NCI-H345 (cell line): ENCODE measurements around the gene ATP12A.

Experiments
- DNase-seq: peaks from one replicate; lab custom pipeline; 2025; lab: John Stamatoyannopoulos, UW

Gene ATP12A

DNA sequence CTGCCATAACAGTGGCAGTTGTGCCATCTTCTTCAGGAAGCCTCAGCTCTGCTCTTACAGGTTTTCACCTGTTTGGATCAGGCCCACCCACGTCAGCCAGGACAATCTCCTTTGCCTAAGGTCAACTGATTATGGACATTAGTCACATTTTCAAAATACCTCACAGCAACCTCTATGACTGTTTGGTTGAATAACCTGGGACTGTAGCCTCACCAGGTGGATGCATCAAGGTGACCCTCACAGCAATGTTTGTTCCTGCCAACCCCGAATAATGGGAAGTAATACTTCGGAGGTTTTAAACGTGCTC, 17.2 kb upstream of the ATP12A start:
- no peak for DNase-seq

DNA sequence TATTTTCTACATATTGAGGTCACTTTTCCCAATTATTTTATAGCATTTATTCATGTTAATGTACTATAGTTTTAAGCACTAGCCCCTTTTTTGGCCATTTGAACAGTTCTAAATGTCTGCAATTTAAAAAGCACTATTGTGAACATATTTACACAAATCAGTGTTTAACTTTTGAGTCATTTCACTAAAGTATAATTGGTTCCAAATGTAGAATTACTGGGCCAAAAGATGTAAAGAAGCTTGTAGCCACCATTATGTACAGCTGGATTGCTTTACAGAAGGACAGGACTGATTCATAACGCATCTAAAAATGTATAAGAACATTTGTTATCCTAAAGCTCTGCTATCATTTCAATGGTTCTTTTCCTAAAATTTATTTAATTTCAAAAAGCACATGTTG, 16.6 kb upstream of the ATP12A start:
- DNase-seq, result no peak

DNA sequence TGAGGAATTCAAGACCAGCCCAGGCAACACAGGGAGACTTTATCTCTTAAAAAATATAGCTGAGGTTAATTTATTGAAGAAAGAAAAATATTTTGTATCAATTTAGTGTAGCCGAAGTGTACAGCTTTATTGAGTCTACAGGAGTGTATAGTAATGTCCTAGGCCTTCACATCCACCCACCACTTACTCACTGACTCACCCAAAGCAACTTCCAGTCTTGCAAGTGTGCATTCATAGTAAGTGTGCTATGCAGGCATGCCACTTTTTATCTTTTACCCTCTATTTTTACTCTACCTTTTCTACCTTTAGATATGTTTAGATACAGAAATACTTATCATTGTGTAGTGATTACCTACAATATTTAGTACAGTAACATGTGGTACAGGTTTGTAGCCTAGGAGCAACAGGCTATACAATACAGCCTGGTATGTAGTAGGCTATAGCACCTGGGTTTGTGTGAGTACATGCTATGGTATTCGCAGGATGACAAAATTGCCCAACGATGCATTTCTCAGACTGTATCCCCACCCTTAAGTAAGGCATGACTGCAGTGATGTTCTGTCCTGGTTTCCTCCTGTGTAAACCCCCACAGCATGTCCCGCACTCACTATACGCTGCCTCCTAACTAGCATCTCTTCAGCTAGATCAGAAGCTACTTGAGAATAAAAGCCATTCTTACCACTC, 15.3 kb upstream of the ATP12A start:
- DNase-seq, result no peak

DNA sequence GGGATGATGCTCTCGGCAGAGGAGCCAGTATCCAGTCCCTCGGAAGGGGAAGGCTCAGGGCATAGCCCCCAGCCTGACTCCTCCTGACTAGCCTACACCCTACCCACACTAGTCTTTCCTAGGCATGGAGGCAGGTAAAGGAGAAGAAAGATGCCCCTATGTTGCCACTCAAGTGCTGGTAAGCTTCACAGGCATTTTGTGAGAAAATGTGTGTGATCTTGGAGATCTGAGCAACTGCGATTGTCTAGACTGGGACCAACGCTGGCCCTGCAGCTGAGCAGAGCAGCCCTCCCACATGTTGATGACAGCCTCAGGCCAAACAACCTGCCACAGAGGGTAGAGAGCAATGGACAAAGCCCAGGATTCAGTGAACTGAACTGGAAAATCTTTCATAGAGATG, 11.7 kb upstream of the ATP12A start:
- no peak for DNase-seq

DNA sequence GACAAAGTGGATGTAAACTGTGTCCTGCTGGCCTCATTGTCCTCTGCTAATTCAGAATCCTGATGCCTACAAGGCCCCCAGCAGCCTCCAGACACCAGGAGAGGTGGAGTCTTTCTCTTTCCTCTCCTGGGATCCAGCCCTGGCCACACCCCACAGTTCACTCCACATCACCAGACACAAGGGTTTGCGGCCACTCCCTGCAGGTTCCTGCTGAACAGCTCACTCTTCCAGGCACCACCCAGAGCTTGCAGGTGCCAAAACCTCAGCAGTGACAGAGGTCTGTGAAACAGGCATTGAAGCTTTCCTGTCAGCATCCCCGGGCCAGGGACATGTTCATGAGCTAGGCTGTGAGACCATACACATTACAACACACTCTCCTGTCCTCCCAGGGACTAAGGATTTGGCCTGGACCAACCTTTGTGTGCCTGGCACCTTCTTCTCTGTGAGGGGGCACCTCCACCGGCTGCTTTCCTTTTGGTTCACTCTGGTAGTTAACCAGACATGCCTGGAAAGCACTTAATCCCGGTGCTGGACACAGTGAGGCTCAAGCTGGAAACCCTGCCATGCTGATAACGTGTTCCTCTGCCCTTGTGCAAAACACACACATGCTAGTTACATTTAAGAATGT, 11.1 kb upstream of the ATP12A start:
- no peak for DNase-seq

DNA sequence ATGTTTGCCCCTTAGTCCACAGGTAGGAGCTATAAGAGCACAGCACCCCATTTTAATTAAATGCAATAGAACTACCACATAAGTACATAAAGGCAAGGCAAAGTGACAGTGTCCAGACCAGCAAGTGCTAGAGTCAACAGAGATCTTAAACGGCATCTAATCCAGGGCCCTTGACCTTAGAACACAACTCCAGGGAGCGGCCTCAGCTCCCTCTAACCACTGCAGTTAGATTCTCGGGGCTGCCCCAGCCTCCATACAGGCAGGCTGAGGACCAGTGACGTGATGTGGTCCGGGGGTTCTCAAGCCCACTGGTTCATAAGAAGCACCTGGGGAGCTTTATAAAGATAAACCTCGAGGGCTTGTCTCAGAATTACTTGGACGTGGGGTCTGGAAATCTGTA, 10.0 kb upstream of the ATP12A start:
- DNase-seq, result no peak

DNA sequence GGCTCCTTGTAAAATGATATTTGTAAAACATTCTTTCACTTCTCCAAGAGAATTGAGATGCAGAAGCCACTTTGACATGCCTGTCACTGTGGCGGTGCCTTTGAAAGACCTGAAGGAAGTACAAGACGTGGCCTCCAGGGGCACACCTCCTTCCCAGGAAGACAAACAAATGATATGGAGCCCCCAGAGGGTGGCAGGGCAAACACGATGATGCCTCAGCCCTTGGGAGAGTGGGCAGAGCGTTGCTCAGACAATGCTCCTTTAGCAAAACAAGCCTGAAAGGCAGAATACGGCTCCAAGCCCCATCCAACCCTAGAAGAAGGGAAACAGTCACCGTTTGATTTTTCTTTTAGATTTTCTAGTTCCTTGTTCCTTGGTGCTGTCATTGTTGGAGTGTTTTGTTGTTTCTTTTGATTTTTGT, 9.2 kb upstream of the ATP12A start:
- DNase-seq, result no peak

DNA sequence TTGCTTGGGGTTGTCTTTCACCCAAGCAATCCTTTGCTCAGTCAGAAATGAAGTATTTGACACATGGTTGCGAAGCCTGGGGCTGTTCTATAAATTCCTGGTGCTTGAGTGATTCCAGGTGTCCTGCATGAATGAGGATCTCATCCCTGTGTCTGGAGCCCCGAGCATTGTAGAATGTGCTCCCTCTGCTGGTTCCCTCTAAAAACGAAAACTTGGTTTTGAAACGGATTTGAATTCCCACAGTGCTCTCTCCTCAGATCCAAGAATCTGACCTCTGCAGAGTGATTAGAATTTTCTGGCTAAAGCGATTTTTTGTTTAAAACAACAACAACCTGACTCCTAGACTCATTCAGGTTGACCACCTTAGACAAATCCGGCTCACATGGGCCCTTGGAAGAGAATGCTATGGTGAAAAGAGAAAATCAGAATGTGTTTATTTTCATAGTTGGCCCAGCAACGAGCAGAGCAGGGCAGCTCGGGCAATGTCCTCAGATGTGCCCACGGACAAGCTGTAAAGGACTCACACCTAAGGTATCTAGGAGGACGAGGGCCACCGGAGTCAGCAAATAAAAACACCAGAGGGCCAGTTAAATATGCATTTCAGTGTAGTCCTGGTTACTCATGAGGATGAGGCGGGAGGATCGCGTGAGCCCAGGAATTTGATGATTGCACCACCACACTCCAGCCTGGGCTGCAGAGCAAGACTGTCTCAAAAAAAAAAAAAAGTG, 8.7 kb upstream of the ATP12A start:
- DNase-seq, result peak; percentile 64

DNA sequence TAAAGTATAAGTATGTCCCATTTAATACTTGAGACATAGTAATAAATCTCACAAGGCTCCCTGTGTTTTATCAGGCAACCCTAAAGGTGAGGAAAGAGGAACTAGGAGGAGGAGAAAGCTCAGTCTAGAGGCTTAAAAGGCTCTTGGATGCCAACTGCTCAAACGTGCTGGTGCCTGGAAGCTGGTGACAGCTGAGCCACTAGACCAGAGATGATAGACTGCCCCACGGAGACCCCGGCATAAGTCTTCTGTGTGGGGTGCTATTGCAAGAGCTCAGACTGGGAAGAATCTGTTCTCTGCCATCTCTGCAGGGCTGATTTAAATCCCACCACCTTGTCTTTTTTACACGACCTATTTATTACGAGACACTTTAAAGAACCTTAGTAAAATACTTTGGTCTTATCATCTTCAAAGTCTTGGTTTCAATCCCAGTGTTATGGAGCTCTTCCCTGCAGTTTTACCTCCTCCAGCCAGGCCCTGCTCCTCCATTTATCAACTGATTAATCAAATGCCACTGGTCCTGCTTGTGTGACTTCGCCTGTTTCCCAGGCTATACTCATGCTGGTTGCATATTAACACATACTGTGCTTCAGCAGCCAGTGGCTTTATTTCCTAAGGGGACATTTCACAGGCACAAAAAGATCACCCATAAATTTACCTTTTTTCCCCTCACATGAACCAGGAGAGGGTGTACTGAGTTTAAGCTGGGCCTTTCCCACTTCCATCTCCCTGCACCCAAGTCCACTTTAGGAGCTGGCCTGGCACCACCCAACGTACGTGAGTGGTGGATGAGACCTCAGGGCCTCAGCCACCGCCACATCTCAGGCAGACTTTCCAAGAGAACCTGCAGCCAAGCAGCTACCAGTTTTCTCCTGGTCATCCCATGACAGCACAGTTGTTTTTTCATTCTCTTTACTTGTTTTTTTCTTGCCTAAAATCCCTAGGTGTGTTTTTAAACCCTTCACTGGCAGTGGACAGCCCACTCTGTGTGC, 7.8 kb upstream of the ATP12A start:
- no peak for DNase-seq

DNA sequence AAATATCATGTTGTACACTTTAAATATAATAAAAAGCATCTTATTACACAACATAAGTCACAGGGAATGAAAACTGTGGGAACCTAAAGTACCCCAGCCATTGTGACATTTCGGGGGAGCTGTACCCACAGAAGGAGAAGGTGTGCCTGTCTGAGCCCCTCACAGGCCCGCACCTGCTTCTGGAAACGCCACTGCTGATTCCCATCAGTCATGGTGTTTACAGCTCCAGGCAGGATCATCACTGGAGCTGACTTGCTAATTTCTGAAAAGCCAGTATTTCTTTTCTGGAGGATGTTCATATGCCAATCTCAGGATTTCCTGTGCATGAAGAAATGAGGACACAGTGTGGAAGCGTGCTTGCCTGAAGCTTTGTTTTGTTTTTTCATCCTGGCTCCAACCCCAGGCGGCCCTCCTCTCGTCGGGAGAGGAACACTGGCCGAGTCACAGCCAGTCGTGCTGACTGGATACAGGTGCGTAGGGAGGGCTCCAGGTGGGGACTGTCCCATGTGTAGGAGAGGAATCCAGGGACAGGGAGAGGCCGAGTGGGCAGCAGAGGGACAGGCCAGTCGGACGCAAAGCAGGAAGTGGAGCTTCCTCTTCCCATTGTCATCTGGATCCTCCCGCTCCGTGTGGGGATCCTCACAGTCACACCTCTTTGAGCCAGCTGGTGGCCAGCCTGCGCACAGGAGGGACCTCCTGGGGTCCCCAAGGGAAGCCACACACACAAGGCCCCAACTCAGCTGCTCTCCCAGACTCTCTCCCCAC, 4.2 kb upstream of the ATP12A start:
- no peak for DNase-seq

DNA sequence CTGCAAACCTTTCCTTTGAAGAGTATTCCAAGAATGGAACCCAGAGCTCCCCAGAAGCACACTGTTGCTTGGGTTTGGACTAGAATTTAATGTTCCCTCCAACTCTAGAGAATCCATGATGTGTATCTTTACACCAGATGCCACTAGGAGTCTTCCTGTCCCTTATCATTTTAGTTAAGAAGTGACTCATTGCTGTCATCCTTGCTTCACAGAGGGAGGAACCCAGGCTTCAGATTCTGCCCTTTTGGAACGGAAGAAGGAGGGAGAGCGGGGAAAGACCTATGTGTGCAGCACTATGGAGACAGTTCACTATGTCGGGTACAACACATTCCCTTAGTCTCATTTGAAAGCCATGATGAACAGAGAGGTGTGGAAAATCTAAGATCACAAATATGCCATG, 2.1 kb upstream of the ATP12A start:
- DNase-seq, result no peak

DNA sequence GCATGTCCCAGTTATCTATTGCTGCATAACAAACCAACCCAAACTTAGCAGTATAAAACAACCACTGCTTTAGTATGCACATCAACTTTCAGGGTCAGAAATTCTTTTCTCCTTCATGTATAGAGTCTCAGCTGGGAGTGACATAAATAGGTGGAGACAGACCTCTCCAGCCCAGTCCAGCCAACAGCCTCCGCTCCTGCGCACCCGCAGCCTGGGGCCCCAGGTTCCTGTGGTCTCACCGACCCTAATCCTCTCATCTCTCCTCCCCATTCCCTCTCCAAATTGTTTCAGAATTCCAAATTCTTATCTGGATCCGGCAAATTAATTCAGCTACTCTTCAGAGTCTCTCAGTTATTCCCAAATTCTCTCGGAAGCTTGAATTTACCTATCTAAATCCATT, 522 bp upstream of the ATP12A start:
- DNase-seq, result no peak

DNA sequence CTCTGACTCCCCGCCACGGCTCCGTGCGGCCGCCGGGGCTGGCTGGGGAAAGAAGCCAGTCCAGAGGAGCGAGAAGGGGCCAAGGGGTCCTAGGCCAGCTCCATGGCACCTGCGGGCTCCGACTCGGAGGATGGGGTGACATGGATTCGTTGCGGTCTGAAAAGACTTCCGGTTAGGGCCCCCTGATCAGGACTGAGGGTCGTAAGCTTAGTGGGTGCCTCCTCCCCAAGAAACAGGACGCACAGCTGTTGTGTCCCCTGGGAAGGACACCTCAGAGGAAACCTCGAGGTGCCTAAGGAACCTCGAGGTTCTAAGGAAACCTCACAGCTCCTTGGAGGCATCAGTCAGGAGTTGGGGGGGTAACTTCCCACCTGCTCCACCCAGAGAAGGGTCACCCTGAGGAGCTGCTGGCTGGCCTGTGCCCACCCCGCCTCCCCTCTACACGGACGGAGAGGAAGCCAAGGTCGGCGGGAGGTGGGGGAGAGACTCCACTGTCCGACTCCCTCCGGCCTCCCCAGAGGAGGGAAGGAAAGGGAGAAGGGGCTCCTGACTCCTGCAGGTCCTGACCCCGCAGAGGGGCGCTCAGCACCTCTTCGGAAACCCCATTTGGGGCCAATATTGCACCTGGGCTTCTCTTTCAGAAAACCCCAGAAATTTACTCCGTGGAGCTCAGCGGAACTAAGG, 855 bp downstream of the ATP12A start:
- DNase-seq, result no peak

DNA sequence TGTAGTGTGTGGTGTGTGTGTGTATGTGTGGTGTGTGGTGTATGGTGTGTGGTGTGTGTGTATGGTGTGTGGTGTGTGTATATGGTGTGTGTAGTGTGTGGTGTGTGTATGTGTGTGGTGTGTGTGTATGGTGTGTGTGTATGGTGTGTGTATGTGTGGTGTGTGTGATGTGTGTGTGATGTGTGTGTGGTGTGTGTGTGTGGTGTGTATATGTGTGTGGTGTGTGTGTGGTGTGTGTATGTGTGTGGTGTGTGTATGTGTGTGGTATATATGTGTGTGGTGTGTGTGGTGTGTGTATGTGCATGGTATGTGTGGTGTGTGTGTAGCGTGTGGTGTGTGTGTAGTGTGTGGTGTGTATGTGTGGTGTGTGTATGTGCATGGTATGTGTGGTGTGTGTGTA, 1.7 kb downstream of the ATP12A start:
- DNase-seq, result no peak

DNA sequence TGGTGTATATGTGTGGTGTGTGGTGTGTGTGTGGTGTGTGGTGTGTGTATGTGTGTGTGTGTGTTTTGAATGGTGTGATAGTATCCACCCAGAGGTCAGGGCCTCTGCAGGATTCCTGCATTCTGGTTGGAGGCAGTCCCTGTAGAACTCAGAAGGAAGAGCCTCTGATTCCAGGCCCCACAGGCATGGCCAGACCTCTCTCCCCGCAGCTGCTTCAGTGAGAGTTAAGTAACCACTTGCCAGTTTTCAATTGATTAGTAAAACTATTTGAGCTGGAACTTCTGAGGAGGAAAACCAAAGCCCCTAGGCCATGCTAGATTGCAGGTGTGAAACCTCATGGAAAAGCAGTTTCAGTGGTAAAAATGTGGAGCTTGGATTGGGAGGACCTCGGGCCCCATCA, 2.1 kb downstream of the ATP12A start:
- DNase-seq, result no peak

DNA sequence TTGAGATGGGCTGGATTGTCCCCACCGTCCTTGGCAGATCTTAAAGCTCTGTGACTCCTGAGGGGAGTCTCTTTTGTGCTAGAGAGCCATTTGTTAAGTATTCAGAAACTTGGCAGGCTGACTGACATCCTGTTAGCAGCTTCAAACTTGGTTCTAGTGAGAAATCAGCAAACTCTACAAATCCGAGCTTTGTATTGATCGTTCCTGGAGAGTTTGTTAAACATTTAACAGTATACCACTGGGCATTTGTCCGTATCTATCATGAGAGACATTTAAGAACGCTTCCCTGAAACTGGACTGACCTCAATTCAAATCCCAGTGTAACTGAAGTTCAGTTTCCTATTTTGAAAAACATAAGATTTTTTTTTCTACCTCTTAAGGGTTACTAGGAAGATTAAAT, 3.1 kb downstream of the ATP12A start:
- no peak for DNase-seq

DNA sequence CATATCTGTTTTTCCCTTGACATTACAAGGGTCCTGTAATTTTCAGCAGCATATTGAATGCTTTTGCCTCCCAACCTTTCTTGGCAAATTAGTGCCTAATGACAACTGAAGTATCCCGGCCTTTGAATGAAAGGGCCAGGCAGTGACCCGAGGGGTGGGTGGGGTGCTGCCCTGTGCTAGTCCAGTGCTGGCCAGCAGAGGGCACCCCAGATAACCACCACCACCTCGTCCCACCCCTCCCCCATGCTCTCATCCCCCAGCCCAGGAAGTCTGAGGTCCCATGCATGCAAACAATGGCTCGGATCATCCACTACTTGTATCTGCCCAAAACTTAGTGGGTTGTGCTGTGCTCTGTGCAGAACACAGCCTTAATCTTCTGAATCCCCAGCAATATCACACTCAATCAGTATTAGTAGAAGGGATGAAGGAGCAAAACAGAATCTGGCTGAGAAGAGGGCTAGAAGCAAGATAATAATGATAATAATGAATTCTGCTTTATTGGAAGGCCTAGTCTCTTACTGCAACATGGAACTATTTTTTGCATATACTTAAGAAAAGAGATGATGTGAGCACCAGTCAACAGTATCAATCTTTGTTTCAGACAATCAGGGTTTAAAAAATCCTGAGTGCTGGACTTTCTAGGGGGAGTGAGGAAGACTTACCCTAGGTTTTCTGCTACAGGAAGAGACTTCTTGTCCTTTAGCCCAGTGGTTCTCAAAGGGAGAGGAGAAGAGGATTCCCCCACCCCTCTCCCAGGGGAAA, 3.8 kb downstream of the ATP12A start:
- DNase-seq, result peak; percentile 44

DNA sequence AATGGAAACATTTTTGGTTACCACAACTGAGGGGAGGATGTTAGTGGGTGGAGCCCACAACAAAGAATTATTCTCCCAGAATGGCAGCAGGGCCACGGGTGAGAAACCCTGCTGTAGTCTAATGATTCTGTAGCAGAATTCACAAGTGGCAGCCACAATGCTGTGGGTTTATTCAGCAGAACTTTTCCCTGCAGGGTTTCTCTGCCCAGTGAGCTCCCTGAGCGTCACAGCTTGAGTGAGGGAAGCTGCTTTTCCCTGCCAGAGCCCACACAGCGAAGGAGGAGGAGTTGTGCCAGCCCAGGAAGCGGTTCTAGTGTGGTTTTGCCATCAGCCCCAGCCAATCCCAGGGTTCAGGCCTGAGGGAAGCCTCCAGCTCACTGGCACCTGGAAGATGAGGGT, 4.4 kb downstream of the ATP12A start:
- peak; percentile 14 for DNase-seq

DNA sequence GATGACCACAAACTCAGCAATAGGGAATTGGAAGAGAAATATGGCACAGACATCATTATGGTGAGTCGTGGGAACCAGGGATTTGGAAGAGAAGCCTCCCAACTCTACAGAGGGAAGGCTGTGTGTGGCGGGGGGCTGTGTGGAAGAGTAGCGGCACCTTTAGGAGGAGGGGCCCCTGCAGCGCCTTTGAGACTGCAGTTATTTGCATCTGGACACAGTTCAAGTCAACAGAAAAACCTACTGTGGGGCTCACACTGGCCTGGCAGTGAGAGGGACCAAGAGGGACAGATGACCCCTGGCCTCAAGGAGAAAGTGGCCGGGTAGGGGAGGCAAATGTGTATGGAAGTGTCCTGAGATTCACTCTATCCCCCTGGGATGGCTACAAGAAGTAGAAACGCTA, 5.1 kb downstream of the ATP12A start:
- DNase-seq, result no peak

DNA sequence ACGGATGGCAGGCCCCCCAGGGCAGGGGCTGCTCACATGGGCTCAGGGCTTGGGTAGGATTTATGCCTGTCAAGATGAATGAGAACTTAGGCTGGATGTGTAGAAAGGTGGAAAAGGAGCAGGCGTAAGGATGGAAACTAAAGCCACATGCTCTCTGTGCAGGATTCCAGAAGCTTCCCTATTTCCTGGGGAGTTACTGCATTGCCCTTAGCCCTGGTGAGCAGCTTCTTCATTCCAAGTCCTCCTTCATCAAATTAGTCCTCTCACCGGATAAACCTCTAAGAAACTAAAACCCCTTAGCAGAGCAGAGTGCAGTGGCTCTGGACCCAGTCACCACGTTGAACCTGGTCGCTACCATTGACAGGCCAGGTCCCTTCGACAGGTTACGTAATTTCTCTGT, 7.4 kb downstream of the ATP12A start:
- no peak for DNase-seq
